HCT116 (cell line): ENCODE data around the gene PIPOX. TPM values are rescaled to one million over a fixed set of nuclear protein-coding genes. Genes with fewer than 3 reads are reported as not detected.

Source experiments
- ATAC-seq: fragments of 200-7000 bp; cut with Tn5 transposase; 2 replicates; pipeline ENCODE4 v1.9.1; 2020; ENCODE audit warnings: mild to moderate bottlenecking, moderate library complexity
- BruUV-seq: library from RNA; stranded (reverse); fragments of 400-500 nt; replicated peaks from 2 replicates; lab custom pipeline; 2021; lab: Mats Ljungman, UMichigan
- CTCF ChIA-PET: fragments of 300-600 bp; sonication (Branson Sonifier 250); formaldehyde crosslinking; loops from one replicate; lab custom pipeline; 2021; ENCODE audit warnings: antibody characterized with exemption; lab: Charles Lee
- POLR2A ChIA-PET: fragments of 300-600, 350-600 bp; sonication (Branson Sonifier 250); formaldehyde crosslinking; loops from one replicate; lab custom pipeline; 2021; ENCODE audit warnings: antibody characterized with exemption; lab: Charles Lee
- RAD21 ChIA-PET, 2 experiments: fragments of 300-600 bp; sonication (Branson Sonifier 250); formaldehyde crosslinking; loops; one replicate each; lab custom pipeline; 2023; ENCODE audit warnings: low total read pairs in 2 of 2; ENCODE audit not compliant: uncharacterized antibody in 2 of 2, unreplicated experiment in 2 of 2, low non-redundant PET in 1 of 2; lab: Charles Lee
- DNase-seq: peaks from one replicate; pipeline ENCODE4 v3.0.0-alpha.2; 2010; ENCODE audit warnings: low read depth, low spot score
- H2AFZ ChIP-seq: fragments of 200-600 bp; shearing (Covaris generic), sonication (generic); 2 replicates; pipeline ENCODE4 v1.6.1; 2017; ENCODE audit warnings: low read depth, mixed run types, mixed read lengths, antibody characterized with exemption, low read length; ENCODE audit not compliant: poor library complexity, severe bottlenecking
- H3K27ac ChIP-seq: 2 replicates; pipeline ENCODE4 v1.5.1; 2012; ENCODE audit warnings: low read depth, low read length
- H3K27me3 ChIP-seq: fragments of 200-600 bp; sonication (generic); 2 replicates; pipeline ENCODE4 v1.6.1; 2016; ENCODE audit warnings: mixed run types, low read length, mixed read lengths; ENCODE audit not compliant: insufficient read depth
- H3K36me3 ChIP-seq, 2 experiments: fragments of 200-500 bp in 1 of 2; fragments of 200-600 bp in 1 of 2; sonication (Bioruptor generic) in 1 of 2; sonication (generic) in 1 of 2; 2 replicates each; pipeline versions ENCODE4 v1.5.1 to v1.6.1; 2014 to 2016; ENCODE audit warnings: low read length in 2 of 2, inconsistent platforms in 1 of 2, mixed read lengths in 1 of 2, mixed run types in 1 of 2; ENCODE audit not compliant: insufficient read depth in 2 of 2, control insufficient read depth in 1 of 2
- H3K4me1 ChIP-seq, 2 experiments: fragments of 200-600 bp in 1 of 2; sonication (generic) in 1 of 2; 2 replicates each; pipeline versions ENCODE4 v1.5.1 to v1.6.1; 2012 to 2017; ENCODE audit warnings: low read length in 2 of 2, inconsistent platforms in 1 of 2, mild to moderate bottlenecking in 1 of 2, mixed read lengths in 1 of 2, mixed run types in 1 of 2, moderate library complexity in 1 of 2; ENCODE audit not compliant: insufficient read depth in 2 of 2, control insufficient read depth in 1 of 2
- H3K4me2 ChIP-seq: fragments of 200-600 bp; sonication (generic); 2 replicates; pipeline ENCODE4 v1.6.1; 2017; ENCODE audit warnings: mixed run types, low read length, mixed read lengths
- H3K4me3 ChIP-seq, 2 experiments: fragments of 200-600 bp in 1 of 2; sonication (generic) in 1 of 2; replicated peaks in 1 of 2; 2 replicates each; pipeline ENCODE4 v1.5.1; 2011 to 2016; ENCODE audit warnings: low read length in 2 of 2, control low read depth in 1 of 2, low read depth in 1 of 2, mild to moderate bottlenecking in 1 of 2, mixed read lengths in 1 of 2, mixed run types in 1 of 2
- H3K79me2 ChIP-seq: fragments of 200-600 bp; sonication (generic); 2 replicates; pipeline ENCODE4 v1.6.1; 2017; ENCODE audit warnings: mild to moderate bottlenecking, mixed run types, low read length, moderate library complexity, mixed read lengths; ENCODE audit not compliant: insufficient read depth
- H3K9ac ChIP-seq: fragments of 200-600 bp; sonication (generic); 2 replicates; pipeline ENCODE4 v1.6.1; 2016; ENCODE audit warnings: low read length, mixed read lengths
- H3K9me2 ChIP-seq: fragments of 200-600 bp; sonication (generic), shearing (Covaris generic); 2 replicates; pipeline ENCODE4 v1.6.1; 2017; ENCODE audit warnings: mixed run types, mild to moderate bottlenecking, moderate library complexity; ENCODE audit not compliant: insufficient read depth
- H3K9me3 ChIP-seq, 2 experiments: fragments of 200-500 bp in 1 of 2; fragments of 200-600 bp in 1 of 2; sonication (Bioruptor generic) in 1 of 2; sonication (generic) in 1 of 2; 2 replicates each; pipeline ENCODE4 v1.6.1; 2014 to 2017; ENCODE audit warnings: low read length in 2 of 2, mixed read lengths in 2 of 2, inconsistent platforms in 1 of 2, low read depth in 1 of 2, mild to moderate bottlenecking in 1 of 2, mixed run types in 1 of 2, moderate library complexity in 1 of 2; ENCODE audit not compliant: control insufficient read depth in 1 of 2, insufficient read depth in 1 of 2
- H4K20me1 ChIP-seq: fragments of 200-600 bp; sonication (generic), shearing (Covaris generic); 2 replicates; pipeline ENCODE4 v1.6.1; 2017; ENCODE audit warnings: mixed run types, mild to moderate bottlenecking, moderate library complexity; ENCODE audit not compliant: insufficient read depth
- CBX3 ChIP-seq: IDR thresholded peaks from 2 replicates; pipeline ENCODE4 v1.6.1; 2012; ENCODE audit warnings: low read depth
- CEBPB ChIP-seq: IDR thresholded peaks from 2 replicates; pipeline ENCODE4 v1.6.1; 2012; ENCODE audit warnings: low read depth
- EGR1 ChIP-seq: IDR thresholded peaks from 2 replicates; pipeline ENCODE4 v1.6.1; 2012; ENCODE audit warnings: low read depth
- FOSL1 ChIP-seq: IDR thresholded peaks from 2 replicates; pipeline ENCODE4 v1.6.1; 2012; ENCODE audit warnings: low read depth
- SRF ChIP-seq: IDR thresholded peaks from 2 replicates; pipeline ENCODE4 v1.6.1; 2012; ENCODE audit warnings: low read depth
- intact Hi-C: fragments of 100-400 bp; cut with micrococcal nuclease; formaldehyde crosslinking; loops from 2 replicates; pipeline ENCODE4 v1.10.0; 2022
- total RNA-seq: library from RNA; stranded (reverse); gene quantifications from one replicate; pipeline ENCODE4 v1.2.1, GENCODE V29; 2021; ENCODE audit not compliant: unreplicated experiment
- TF ChIP-seq, protein P1 (sequence below): IDR thresholded peaks from 2 replicates; pipeline ENCODE4 v1.6.1; 2012

PIPOX gene
- total RNA-seq, 1 experiment from 2014 or later: 1.8 TPM

DNA sequence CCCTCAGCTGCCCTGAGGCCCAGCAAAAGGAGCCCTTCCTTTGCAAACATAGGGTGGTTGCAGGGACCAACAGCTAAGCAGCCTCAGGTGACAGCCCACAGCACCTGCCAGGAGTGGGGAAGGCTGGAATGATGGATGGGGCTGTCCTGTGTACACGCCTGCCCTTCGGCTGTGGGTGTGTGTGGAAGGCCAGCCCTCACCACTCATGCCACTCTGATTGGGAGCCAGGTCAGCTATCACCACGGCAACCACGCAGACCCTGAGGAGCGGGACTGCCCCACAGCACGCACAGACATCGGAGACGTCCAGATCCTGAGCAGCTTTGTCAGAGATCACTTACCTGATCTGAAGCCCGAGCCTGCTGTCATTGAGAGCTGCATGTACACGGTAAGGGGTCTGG is 11.9 kb downstream of the PIPOX start:
- Histone ChIP-seq H3K79me2 (no peaks in the 10 kb centered on the region), H3K9ac (no peak overlapping the region), H3K9me2 (no peaks in the 10 kb centered on the region), H3K36me3 (no peaks in the 10 kb centered on the region), H3K4me1 (no peaks in the 10 kb centered on the region), H3K27me3 (no peaks in the 10 kb centered on the region), H3K4me2 (no peak overlapping the region), H3K4me3 (no peak overlapping the region), H2AFZ (no peak overlapping the region), H3K9me3 (no peaks in the 10 kb centered on the region), H4K20me1 (no peaks in the 10 kb centered on the region), H3K27ac (no peak overlapping the region)
- intact Hi-C loops: no loop called here
- POLR2A ChIA-PET: no interaction called here
- no TSS peak for BruUV-seq
- DNase-seq (no peak), ATAC-seq (no peak)
- CTCF ChIA-PET: no interaction called here
- RAD21 ChIA-PET: no interaction called here
- TF ChIP-seq, protein P1, sequence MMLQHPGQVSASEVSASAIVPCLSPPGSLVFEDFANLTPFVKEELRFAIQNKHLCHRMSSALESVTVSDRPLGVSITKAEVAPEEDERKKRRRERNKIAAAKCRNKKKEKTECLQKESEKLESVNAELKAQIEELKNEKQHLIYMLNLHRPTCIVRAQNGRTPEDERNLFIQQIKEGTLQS: no peak
- TF ChIP-seq FOSL1: no peak
- TF ChIP-seq SRF: no peak

DNA sequence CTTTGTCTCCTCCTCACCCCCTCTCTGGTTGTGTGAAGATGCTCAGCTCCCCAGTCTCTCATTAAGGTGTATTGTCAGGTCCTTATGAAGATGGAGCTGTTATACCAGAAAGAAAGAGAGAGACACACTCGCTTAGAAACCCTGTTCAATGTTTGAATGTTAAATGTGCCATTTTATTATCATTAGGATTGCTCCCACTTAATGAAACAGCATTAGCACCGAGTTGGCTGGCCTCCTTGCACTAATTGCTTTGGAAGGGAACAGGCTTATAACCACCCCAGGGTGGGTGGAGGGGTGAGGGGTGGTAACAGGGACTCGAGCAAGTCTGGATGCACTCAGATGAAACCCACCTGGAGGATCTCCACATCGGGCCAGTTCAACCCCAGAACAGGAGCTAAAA is 14.4 kb downstream of the PIPOX start:
- H2AFZ ChIP-seq: no peak overlapping the region
- no peaks in the 10 kb centered on the region for H3K9me2 ChIP-seq
- TF ChIP-seq CBX3 (no peak), EGR1 (no peak), CEBPB (no peak)
- BruUV-seq: no TSS peak
- ATAC-seq (no peak), DNase-seq (no peak)
- H3K4me3 ChIP-seq: no peak overlapping the region
- no peaks in the 10 kb centered on the region for H4K20me1 ChIP-seq
- ChIA-PET POLR2A (no interaction called here), RAD21 (no interaction called here), CTCF (no interaction called here)
- H3K79me2 ChIP-seq: no peaks in the 10 kb centered on the region
- no peaks in the 10 kb centered on the region for H3K36me3 ChIP-seq
- no peaks in the 10 kb centered on the region for H3K9me3 ChIP-seq
- no peaks in the 10 kb centered on the region for H3K4me1 ChIP-seq
- H3K27ac ChIP-seq: no peak overlapping the region
- H3K4me2 ChIP-seq: no peak overlapping the region
- intact Hi-C loops: no loop called here
- no peaks in the 10 kb centered on the region for H3K27me3 ChIP-seq
- H3K9ac ChIP-seq: no peak overlapping the region
